PC-3 (cell line): Measurements from ENCODE around the gene KNL1.

Experiments used
- CTCF ChIP-seq: fragments of 300-600 bp; sonication (generic); conservative IDR thresholded peaks from 2 replicates; pipeline ENCODE4 v1.5.1; 2017; ENCODE audit warnings: antibody characterized with exemption, low read depth, mild to moderate bottlenecking, low read length
- EZH2 ChIP-seq: fragments of 300-600 bp; sonication (generic); IDR thresholded peaks from one replicate; pipeline ENCODE4 v1.6.1; 2017; ENCODE audit warnings: antibody characterized with exemption, mild to moderate bottlenecking, low read length; ENCODE audit not compliant: unreplicated experiment

- no peak for TF ChIP-seq CTCF
- TF ChIP-seq EZH2 = no peak
Measured at GRCh38 chr15:40693904-40694687, 100.0 kb downstream of the KNL1 start.
